ENCODE results near the gene MAD1L1.
"Not testable (repeated sequence)": the region's sequence is repeated elsewhere in the genome, so short reads cannot be mapped to it uniquely, and the experiment has no call there.

The MAD1L1 gene

DNA sequence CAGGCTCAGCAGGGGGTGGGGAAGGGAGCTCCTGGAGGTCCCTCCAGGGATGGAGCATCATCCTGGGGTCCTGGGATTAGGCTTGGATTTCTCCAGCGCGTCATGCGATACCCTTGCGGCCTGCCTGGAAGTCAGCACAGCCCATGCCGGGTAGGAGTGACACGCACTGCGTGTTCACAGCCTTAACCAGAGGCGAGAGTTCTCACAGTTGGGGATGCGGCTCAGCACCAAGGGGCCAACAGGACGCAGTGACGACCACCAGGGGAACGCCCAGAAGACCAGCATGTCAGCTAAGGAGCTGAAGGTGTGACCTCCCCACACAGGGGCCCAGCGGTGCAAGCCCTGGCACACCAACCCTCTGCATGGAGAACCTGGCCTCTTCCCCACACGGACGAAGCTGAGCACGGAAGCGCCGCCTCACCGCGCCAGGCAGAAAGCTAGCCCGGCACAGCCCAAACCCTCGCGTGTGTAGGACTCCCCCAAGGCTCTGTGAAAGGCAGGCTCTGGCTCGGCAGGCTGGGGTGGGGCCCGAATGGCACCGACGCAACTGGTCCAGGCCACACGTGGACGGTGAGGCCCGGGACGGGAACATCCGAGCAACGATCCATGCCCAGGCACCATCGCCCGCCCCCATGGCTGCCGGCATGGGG, 364.1 kb downstream of the MAD1L1 start:
- DNase-seq (ENCODE audit: low read depth, low spot score): no peak

DNA sequence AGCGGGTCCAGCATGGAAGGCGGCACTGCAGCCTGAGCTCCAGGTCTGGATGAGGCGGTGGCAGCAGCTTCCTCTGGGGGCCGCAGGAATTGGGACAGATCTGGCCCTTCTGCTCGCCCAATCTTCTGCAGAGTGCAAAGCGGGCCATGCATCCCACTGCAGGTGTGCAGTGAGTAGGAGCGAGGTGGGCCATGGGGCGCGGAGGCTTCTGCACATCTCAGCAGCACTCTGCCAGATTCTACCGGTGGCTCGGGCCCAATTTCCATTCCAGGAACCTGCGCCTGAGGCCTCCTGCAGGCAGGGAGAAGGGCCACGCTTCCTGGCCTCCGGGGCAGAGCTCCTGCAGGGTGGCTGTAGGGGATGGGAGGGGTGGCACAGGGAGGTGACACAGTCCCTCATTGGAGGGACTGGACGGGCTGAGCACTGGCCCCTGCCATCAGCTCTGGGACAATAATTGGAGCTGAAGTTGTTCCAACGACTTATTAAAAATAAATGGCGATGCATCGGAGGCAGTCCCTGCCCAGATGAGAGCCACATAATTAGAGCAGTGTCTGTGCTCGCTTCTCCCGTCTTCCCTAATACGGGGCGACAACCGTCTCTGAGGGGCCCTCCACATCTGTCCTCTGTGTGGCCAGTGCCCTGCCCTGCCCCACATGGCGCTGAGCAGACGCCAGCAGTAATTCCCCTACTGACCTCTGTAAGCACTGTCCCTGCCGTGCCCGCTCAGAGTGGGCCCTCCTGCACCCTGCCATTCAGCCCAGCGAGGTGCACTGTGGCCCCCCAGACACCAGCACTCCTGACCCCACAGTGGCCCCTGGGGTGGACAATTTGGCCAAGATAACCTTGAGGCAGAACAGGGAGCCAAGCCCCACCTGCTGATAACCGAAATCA, 365.1 kb downstream of the MAD1L1 start:
- DNase-seq (ENCODE audit: low read depth, low spot score): no peak

DNA sequence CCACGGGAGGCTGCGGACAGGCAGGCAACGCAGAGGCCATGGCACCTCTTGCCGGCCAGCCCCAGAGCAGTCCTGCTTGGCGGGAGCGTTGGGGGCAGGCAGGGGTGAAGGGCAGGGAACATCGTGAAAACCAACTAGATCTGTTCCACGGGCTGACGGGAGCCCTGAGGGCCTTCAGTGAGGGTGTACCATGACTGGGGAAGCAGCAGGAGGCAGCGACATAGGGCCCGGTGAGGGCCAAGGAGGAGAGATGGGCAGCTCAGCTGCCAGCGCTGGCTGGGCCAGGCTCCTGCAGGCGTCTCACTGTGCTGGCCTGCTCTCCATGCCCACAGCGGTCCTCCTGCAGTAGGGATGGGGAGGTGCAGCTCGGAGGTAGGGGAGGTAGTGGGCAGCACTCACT, 366.1 kb downstream of the MAD1L1 start:
- DNase-seq (ENCODE audit: low read depth, low spot score): no peak

DNA sequence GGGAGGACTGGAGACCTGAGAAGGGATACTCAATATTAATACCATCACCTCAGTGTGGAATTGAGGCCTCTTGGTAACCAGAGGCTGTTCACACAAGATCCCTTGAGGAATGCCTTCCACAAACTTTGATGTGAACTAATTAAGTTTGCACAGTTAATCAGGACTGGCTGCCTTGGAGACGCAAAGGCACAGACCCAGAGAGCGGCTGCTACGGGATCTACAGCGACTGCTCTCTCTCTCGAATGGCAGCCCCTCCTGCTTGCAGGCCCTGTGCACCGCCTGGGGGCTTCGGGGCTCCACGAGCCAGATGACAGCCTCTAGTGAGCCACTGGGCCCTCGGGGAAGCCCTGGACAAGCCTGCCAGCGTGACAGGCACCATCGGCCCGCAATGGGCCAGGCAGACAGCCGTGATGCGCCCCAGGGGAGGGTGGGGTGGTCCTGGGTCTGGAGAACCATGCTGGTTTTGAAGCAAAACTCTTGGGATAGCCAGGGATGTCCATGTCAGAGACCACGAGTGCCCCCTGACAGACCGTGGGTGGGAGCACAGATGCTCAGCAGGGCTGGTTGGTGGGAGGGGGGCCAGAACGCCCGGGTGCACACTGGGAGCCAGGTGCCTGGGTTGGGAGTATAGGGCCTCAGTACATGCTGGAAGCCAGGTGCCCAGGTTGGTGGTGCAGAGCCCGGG, 367.0 kb downstream of the MAD1L1 start:
- no peak for DNase-seq (ENCODE audit: low read depth, low spot score)

DNA sequence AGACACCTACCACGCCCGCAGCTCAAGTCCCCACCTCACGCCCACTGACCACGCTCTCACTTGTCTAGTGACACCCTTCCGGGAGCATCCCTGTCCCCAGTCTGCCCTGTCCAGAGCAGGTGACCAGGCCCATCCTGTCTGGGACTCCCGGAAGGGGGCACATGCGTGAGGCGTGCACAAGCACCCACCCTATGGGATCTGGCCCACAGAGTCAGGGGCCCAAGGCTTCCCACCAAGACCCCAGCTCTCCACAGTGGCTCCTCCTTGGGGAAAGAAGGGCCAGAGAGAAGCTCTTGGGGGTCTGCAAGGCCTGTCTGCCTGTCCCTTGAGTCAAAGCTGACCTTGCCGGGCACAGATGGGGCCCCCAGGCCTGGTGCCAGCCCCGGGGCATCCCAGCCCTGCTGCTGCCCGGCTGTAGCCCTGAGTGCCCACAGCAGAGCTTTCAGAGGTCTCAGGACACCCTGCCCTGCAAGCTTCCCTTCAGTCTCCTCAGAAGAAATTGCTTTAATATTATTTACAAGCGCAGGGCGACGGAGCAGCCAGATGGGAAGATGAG, 367.7 kb downstream of the MAD1L1 start:
- DNase-seq (ENCODE audit: low read depth, low spot score): no peak

DNA sequence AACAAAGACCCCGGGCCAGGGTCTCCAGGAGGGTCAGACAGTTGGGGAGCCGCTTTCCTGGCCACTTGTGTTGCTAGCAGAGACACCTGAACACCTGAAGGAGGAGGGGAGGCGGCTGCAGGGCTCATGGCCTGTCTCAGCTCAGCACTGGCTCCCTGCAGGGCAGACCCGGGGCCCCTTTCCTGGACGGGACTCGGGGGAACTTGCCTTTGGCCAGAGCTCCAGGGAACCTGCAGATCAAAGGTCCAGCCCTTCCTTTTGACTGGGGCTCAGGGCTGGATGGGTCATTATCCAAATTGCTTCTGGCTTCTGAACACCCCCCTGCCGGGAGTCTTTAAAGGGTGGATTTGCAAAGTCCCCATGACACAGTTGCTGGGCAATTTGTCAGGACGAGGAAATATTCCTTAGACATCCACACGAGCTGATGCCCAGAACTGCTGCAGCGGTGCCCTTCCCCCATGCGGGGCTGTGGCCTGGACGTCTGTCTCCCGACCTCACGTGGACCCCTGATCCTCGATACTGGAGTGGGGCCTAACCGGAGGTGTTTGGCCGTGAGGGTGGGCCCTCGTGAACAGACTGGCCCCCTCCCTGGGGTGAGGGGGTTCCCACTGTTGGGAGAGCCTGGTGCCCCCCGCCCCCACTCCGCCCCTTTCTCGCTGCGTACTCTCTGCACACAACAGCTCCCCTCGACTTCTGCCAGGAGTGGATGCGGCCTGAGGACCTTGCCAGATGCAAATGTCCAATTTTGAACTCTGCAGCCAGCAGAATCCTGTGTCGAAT, 368.4 kb downstream of the MAD1L1 start:
- no peak for DNase-seq (ENCODE audit: low read depth, low spot score)

DNA sequence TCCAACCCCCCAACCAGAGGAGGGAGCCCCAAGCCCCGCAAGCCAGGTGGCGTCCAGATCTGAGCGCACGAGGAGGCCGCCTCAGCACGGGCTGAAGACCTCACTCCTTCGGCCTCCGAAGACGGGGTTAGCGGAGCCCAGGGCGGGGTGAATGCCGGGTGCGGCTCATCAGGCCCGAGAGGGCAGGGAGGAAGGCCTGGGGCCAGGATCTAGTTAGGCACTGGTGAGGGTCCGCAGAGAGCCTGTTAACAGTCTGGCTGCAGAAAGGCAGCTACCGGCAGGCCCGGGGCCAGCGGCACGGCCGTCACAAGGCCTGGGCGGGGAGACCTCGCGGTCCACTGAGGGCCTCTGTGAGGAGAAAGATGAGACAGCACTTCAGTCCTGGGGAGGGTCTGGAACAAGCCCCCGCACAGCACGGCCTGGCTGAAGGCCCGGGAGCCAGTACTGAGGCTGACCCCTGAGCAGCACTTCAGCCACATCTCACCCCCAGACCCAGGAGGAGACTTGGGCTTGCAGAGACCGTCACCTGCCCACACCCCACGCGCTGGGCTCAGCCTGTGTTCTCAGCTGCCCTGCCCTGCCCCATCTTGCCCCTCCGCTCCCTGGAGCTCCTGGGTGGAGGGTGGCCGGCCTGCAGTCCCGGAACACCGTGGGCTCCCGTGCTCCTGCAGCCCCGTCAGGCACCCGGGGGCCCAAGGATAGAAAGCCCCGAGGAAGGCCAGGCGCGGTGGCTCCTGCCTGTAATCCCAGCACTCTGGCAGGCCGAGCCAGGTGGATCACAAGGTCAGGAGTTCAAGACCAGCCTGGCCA, 369.4 kb downstream of the MAD1L1 start:
- DNase-seq (ENCODE audit: low read depth, low spot score): no peak

DNA sequence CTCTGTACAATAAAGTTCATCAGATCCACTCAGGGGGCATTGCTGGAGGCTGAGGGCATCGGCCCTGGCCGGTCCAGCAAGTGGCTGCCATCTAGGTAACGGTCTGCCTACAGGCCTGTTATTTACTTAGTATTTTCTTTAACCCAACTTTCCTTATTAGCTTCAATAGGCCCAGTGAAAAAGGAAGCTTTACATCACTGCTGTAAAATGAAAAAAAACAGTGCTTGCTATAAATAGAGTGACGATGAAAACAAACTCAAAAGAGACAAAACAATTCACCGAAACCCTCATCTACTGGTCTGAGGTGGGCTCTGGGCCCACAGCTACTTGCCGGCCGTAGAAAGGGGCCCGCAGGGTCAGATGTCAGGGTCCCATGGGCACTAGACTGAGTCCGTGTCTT, 370.2 kb downstream of the MAD1L1 start:
- no peak for DNase-seq (ENCODE audit: low read depth, low spot score)

DNA sequence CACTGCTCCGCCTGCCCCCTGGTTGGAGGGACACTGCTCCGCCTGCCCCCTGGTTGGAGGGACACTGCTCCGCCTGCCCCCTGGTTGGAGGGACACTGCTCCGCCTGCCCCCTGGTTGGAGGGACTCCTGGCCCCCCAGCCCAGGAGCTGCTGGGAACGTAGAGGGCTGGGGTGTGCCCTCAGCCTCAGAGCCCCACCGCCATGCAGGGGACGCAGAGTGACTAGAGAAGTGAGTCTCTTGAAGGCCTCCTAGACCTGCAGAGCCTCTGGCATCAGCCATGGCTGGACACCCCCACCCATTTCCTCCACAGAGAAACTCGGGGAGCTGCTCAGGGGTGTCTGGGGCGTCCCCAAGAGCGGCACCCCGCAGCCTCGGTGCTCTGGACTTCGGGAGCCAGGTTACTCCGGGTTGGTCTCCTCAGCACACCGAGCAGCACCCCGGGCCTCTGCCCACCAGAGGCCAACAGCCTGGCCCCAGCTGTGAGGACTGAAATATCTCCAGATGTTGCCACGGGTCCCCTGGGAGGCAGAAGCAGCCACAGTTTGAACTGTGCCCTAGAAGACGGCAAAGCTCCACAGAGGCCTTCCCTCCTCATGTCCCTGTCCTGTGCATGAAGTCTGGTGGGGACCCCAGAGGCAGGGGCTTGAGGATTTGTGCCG, 370.8 kb downstream of the MAD1L1 start:
- no peak for DNase-seq (ENCODE audit: low read depth, low spot score)

DNA sequence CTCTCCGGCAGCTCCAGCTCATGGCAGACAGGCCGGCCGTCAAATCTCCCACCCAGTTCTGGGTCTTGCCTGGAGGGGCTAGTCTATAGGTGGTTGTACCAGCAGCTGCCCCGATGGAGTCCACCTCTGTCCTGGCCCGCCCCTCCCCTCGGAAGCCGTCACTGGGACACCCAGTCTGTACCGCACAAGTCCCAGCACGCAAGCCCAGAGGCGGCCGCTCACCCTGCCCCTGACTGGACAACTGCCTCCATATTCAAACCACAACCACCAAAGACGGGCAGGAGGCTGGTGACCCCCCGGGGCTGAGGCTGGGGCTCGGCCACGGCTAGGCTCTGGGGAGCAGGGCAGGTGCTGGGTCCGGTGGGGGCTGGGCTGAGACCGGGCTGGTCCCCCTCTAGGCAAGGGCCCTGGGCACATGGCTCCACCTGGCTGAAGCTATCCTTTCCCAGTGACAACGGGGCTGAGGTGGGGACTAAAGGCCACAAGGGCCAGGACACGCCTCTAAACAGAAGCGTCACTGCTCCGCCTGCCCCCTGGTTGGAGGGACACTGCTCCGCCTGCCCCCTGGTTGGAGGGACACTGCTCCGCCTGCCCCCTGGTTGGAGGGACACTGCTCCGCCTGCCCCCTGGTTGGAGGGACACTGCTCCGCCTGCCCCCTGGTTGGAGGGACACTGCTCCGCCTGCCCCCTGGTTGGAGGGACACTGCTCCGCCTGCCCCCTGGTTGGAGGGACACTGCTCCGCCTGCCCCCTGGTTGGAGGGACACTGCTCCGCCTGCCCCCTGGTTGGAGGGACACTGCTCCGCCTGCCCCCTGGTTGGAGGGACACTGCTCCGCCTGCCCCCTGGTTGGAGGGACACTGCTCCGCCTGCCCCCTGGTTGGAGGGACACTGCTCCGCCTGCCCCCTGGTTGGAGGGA, 371.6 kb downstream of the MAD1L1 start:
- DNase-seq (ENCODE audit: low read depth, low spot score): not testable (repeated sequence)

DNA sequence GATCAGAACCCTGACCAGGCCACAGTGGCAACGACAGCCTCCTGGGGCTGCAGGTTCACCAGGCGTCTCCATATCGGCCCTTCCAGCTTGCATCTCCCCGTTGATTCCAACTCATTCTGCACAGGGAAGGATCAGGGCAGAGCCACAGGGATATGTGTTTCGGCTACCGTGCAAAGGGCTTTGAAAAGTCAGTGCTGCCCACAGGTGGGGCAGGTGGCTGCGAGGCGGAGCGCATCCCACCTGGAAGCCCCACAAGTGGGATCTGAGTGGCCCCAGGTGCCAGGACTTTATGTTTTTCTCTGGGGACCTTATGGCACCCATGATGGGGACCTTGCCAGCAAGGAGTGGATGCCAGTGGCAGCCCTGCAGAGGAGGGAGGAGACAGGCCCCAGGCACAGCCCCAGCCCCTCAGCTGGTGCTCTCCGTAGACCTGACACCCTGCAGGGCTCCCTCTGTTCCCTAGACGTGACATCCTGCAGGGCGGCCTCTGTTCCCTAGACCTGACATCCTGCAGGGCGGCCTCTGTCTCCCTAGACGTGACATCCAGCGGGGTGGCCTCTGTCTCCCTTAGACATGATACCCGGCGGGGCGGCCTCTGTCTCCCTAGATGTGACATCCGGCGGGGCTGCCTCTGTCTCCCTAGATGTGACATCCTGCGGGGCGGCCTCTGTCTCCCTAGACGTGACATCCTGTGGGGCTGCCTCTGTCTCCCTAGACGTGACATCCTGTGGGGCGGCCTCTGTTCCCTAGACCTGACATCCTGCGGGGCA, 373.3 kb downstream of the MAD1L1 start:
- DNase-seq (ENCODE audit: low read depth, low spot score): no peak

DNA sequence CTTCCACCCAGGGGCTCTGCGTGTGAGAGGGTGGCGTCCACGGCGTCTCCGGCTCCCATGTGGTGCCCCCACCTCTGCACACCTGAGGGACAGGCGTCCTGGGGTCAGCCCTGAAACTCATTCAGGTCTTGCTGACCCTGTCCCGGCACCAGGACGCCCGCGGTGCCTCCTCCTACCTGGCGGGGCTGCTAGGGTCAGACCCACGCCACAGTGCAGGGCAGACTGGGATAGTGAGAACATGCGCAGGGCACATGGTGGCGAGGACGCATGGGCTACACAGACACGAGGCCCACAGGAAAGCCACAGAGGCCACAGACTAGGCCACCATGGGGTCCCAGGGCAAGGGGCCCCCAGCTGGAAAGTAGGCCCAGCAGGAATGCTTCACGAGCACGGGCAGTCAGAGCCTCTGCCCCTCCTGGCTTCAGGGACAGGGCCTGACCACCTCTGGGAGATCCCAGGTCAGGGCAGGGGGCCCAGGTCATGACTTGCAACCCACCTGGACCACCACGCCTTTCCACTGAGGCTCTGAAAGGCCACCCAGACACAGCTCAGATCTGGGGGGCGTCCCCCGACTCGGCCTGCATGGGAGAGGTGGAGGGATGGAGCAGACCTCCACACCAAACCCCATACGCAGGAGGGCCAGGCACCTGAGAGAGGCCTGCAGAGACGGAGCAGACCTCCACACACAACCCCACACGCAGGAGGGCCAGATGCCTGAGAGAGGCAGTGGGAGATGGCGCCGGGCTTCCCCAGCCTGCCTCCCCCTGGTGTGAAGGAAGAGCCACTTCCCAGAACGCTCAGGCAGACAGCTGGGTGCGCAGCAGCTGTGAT, 374.1 kb downstream of the MAD1L1 start:
- DNase-seq (ENCODE audit: low read depth, low spot score): no peak

DNA sequence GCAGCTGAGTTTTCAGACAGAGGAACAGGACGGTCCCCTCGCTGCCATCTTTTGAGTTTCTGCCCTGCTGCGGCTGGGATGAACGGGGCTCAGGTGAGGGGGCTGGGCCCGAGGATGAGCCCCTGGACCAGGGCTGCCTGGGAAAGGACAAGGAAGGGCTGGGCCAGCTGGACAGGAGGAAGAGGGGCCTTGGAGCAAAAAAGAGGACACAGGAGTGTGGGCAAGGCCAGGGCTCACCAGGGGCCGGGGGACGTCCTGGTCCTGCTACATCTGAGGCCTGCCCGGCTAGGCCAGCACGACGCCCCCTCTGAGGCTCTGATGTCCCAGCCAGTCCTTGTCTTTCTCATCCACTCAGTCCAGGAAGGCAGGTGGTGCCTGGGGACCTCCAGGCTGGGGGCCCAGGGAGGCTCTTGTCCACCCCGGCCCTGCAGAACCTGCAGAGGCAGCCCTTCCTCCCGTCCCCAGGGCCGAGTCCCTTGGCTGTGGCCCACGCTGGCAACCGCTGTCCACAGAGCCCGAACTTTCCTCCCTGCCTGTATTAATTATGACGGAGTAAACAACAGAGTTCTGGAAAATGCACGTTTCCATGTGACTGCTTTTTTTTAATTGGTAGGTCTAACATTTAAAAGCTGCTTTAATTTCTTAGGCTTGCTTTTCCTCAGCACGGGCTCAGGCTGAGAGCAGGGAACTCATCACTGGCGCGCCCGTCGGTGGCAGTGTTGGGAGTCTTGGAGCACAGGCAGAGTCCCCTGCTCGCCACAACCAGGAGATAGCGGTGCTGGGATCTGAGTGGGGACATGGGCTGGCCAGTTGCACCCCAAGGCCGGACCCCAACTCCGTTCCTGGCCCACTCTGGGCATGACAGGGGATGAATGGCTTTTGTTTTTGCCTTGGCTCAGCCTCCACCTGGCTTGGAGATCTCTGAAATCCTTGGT, 375.0 kb downstream of the MAD1L1 start:
- no peak for DNase-seq (ENCODE audit: low read depth, low spot score)

DNA sequence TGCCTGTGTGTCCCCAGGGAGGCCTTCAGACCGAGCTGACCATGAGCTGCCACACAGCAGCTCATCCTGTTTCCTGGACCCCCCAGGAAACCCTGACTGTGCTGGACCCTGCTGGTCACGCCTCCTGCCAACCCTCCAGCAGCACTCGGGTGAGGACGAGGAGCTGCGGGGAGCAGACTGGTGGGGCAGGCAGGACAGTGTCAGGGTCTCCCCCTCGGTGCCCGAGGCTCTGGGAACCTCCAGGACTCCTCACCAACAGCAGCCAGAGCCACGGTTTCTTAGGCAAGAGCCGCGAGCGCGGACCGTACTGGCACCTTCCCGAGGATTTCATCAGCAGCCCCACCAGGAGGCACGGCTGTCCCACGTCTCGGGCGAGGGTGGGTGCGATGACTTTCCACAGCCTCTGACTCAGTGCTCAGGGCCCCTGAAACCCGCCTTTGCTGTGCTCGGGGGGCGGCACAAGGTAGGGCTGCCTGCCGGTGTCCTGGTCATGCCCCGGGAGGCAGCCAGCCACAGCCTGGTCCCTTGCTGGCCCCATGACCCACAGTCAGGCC, 375.8 kb downstream of the MAD1L1 start:
- DNase-seq (ENCODE audit: low read depth, low spot score): no peak

DNA sequence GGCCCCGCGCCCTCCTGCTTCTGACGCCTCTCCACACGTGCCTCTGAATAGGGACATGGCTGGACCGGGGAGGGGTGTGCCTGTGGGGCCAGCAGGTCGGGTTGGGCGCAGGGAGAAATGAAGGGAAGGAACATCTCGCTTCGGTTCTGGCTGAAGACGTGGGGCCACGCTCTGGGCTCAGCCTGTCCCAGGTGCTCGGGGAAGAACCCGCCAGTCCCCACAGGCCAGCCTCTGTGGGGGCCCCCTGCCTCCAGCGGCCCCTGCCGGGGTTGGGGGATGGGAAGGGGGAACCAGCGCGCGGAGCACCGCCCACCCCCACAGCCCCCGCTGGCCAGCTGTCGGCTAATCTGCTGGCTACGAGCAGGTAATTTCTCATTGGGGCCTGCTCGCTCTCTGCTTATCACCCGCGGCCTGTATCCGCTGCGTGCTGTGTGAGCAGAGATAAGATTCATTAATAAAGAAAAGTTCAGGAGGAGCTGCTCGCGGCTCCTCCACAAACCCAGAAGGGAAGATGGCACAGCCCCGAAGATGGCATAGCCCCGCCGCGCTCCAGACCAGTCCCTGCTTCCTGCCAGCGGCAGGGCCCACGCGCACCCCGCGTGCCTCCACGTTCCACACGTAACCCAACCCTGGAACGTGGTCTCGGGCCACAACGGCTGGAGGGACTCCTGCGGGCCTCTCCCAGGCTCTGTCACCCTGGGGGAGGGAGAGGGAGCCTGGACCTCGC, 376.4 kb downstream of the MAD1L1 start:
- no peak for DNase-seq (ENCODE audit: low read depth, low spot score)

Data from astrocyte of the hippocampus (primary cell).